Measurements from ENCODE around the gene SYNM. TPM values are rescaled to one million over a fixed set of nuclear protein-coding genes. Genes with fewer than 3 reads are reported as not detected.

The SYNM gene
- total RNA-seq, 1 experiment from 2014 or later, result 6.1 TPM

- no peaks in the 10 kb centered on the region for H3K27me3 ChIP-seq (replicated peaks; ENCODE audit: control insufficient read depth, insufficient read depth, low read length)
- DNase-seq, result peak in 1 of 2 experiments; percentile 12
- Mint-ChIP-seq H3K27me3 (ENCODE audit: insufficient read depth, unreplicated experiment) (no peaks in the 10 kb centered on the region), H3K4me1 (ENCODE audit: low read depth, unreplicated experiment) (no peaks in the 10 kb centered on the region), H3K4me3 (ENCODE audit: unreplicated experiment) (no peak overlapping the region), H3K27ac (ENCODE audit: unreplicated experiment) (no peak overlapping the region), H3K9me3 (ENCODE audit: unreplicated experiment) (no peaks in the 10 kb centered on the region), H3K36me3 (ENCODE audit: insufficient read depth, unreplicated experiment) (no peaks in the 10 kb centered on the region)
- peaks cover 10% of the 10 kb centered on the region for H3K4me1 ChIP-seq
- H3K4me3 ChIP-seq (ENCODE audit: low read depth, low read length), result no peak overlapping the region
- intact Hi-C loops (cut with micrococcal nuclease; ENCODE audit: unreplicated experiment), result no loop called here
- CTCF ChIA-PET, result interaction anchor here (0.6 to 1.6 kb wide), 2 partner anchors 24 to 32 kb away, joined by 3 read pairs; no protein-coding TSS in a partner anchor
- POLR2A ChIA-PET, result no interaction called here
- no peaks in the 10 kb centered on the region for H3K36me3 ChIP-seq (ENCODE audit: control insufficient read depth, insufficient read depth, low read length)
- TF ChIP-seq CTCF (IDR thresholded peaks at IDR 0.05; ENCODE audit: insufficient read depth in 1 of 2, low read depth in 1 of 2, low read length in 1 of 2, severe bottlenecking in 1 of 2, unreplicated experiment in 1 of 2), result no peak
- BruUV-seq (replicated peaks), result no TSS peak
- H3K9me3 ChIP-seq, result no peaks in the 10 kb centered on the region
These were observed 19.8 kb downstream of the SYNM start for GRCh38 chr15:99124641-99125040.

- DNase-seq, result no peak
These were observed 20.4 kb downstream of the SYNM start for GRCh38 chr15:99125061-99125891.

GRCh38 chr15:99126131-99126588 is 21.3 kb downstream of the SYNM start:
- H3K9me3 Mint-ChIP-seq (ENCODE audit: unreplicated experiment), result peaks cover 10% of the 10 kb centered on the region
- Histone ChIP-seq H3K9me3 (no peaks in the 10 kb centered on the region), H3K36me3 (ENCODE audit: control insufficient read depth, insufficient read depth, low read length) (no peaks in the 10 kb centered on the region; the same call in 1 of the 2 replicates), H3K27me3 (replicated peaks; ENCODE audit: control insufficient read depth, insufficient read depth, low read length) (no peaks in the 10 kb centered on the region), H3K4me1 (peaks cover 10% of the 10 kb centered on the region), H3K4me3 (ENCODE audit: low read depth, low read length) (no peak overlapping the region)
- intact Hi-C loops (cut with micrococcal nuclease; ENCODE audit: unreplicated experiment), result no loop called here
- H3K4me1 Mint-ChIP-seq (ENCODE audit: low read depth, unreplicated experiment), result peaks cover 12% of the 10 kb centered on the region
- no peak overlapping the region for H3K27ac Mint-ChIP-seq (ENCODE audit: unreplicated experiment)
- H3K4me3 Mint-ChIP-seq (ENCODE audit: unreplicated experiment), result no peak overlapping the region
- DNase-seq, result no peak
- no peaks in the 10 kb centered on the region for H3K27me3 Mint-ChIP-seq (ENCODE audit: insufficient read depth, unreplicated experiment)
- ChIA-PET CTCF (no interaction called here), POLR2A (no interaction called here)
- no TSS peak for BruUV-seq (replicated peaks)
- TF ChIP-seq CTCF (IDR thresholded peaks at IDR 0.05; ENCODE audit: insufficient read depth in 1 of 2, low read depth in 1 of 2, low read length in 1 of 2, severe bottlenecking in 1 of 2, unreplicated experiment in 1 of 2), result no peak
- H3K36me3 Mint-ChIP-seq (ENCODE audit: insufficient read depth, unreplicated experiment), result no peaks in the 10 kb centered on the region

More at GRCh38 chr15:99125061-99125891, 20.4 kb downstream of the SYNM start:
- ChIA-PET POLR2A (no interaction called here), CTCF (interaction anchor here (1.6 kb wide), 1 partner anchor 31 kb away, joined by 3 read pairs; no protein-coding TSS in a partner anchor)
- Histone ChIP-seq H3K27me3 (replicated peaks; ENCODE audit: control insufficient read depth, insufficient read depth, low read length) (no peaks in the 10 kb centered on the region), H3K36me3 (ENCODE audit: control insufficient read depth, insufficient read depth, low read length) (no peaks in the 10 kb centered on the region), H3K9me3 (no peaks in the 10 kb centered on the region), H3K4me1 (peaks cover 10% of the 10 kb centered on the region), H3K4me3 (ENCODE audit: low read depth, low read length) (no peak overlapping the region)
- Mint-ChIP-seq H3K27ac (ENCODE audit: unreplicated experiment) (no peak overlapping the region), H3K9me3 (ENCODE audit: unreplicated experiment) (peaks cover 4% of the 10 kb centered on the region), H3K4me1 (ENCODE audit: low read depth, unreplicated experiment) (peaks cover 5% of the 10 kb centered on the region), H3K36me3 (ENCODE audit: insufficient read depth, unreplicated experiment) (no peaks in the 10 kb centered on the region), H3K27me3 (ENCODE audit: insufficient read depth, unreplicated experiment) (no peaks in the 10 kb centered on the region), H3K4me3 (ENCODE audit: unreplicated experiment) (no peak overlapping the region)
- BruUV-seq (replicated peaks), result no TSS peak
- TF ChIP-seq CTCF (IDR thresholded peaks at IDR 0.05; ENCODE audit: insufficient read depth in 1 of 2, low read depth in 1 of 2, low read length in 1 of 2, severe bottlenecking in 1 of 2, unreplicated experiment in 1 of 2), result no peak
- intact Hi-C loops (cut with micrococcal nuclease; ENCODE audit: unreplicated experiment), result no loop called here

All from Caco-2 (cell line).